Liver (tissue), 9 donors: Measurements from ENCODE around the gene SNN. TPM values are rescaled to one million over a fixed set of nuclear protein-coding genes. Genes with fewer than 3 reads are reported as not detected.

ENCODE experiments used
- DNase-seq: peaks from one replicate; pipeline ENCODE4 v3.0.0-alpha.2; 2017; ENCODE audit warnings: low spot score
- H3K27ac ChIP-seq, 2 donors: one replicate each; pipeline ENCODE4 v1.7.0; 2013; ENCODE audit warnings: inconsistent platforms in 2 of 2, low read length in 2 of 2, control low read depth in 1 of 2, low read depth in 1 of 2, mild to moderate bottlenecking in 1 of 2
- H3K27me3 ChIP-seq, 4 donors: one replicate each; pipeline versions ENCODE4 v1.6.1 to v1.7.0; 2013; ENCODE audit warnings: low read length in 3 of 4, inconsistent platforms in 1 of 4, mild to moderate bottlenecking in 1 of 4, moderate library complexity in 1 of 4; ENCODE audit not compliant: control insufficient read depth in 4 of 4, insufficient read depth in 4 of 4
- H3K36me3 ChIP-seq, 4 donors: one replicate each; pipeline versions ENCODE4 v1.6.1 to v1.7.0; 2013; ENCODE audit warnings: low read length in 3 of 4, mild to moderate bottlenecking in 3 of 4, low read depth in 1 of 4, moderate library complexity in 1 of 4; ENCODE audit not compliant: control insufficient read depth in 4 of 4, insufficient read depth in 3 of 4
- H3K4me1 ChIP-seq, 4 donors: one replicate each; pipeline versions ENCODE4 v1.6.1 to v1.7.0; 2013; ENCODE audit warnings: low read length in 3 of 4, mild to moderate bottlenecking in 3 of 4, moderate library complexity in 1 of 4; ENCODE audit not compliant: control insufficient read depth in 4 of 4, insufficient read depth in 4 of 4
- H3K4me3 ChIP-seq, 3 donors: one replicate each; pipeline versions ENCODE4 v1.6.1 to v1.7.0; 2013; ENCODE audit warnings: low read length in 3 of 3, control low read depth in 1 of 3, low read depth in 1 of 3, mild to moderate bottlenecking in 1 of 3
- H3K9ac ChIP-seq, 2 donors: one replicate each; pipeline ENCODE4 v1.7.0; 2013; ENCODE audit warnings: low read length in 2 of 2, mild to moderate bottlenecking in 2 of 2, moderate library complexity in 2 of 2, control low read depth in 1 of 2, low read depth in 1 of 2
- H3K9me3 ChIP-seq, 4 donors: one replicate each; pipeline versions ENCODE4 v1.6.1 to v1.7.0; 2013; ENCODE audit warnings: low read length in 3 of 4; ENCODE audit not compliant: control insufficient read depth in 4 of 4
- ATF3 ChIP-seq: IDR thresholded peaks from 2 replicates; pipeline ENCODE4 v1.6.1; 2016; ENCODE audit warnings: antibody characterized with exemption
- CTCF ChIP-seq: fragments of 150-350 bp; IDR thresholded peaks from 2 replicates; pipeline ENCODE4 v1.5.1; 2017; ENCODE audit warnings: improper control_type of control experiment, low read depth, low read length; ENCODE audit not compliant: missing input control
- EGR1 ChIP-seq, 2 donors: IDR thresholded peaks; 2 replicates each; pipeline ENCODE4 v1.6.1; 2016 to 2018; ENCODE audit warnings: antibody characterized with exemption in 2 of 2, low read depth in 2 of 2
- FOXA2 ChIP-seq: IDR thresholded peaks from 2 replicates; pipeline ENCODE4 v1.6.1; 2016; ENCODE audit warnings: antibody characterized with exemption
- GABPA ChIP-seq, 2 donors: IDR thresholded peaks in 1 of 2; conservative IDR thresholded peaks in 1 of 2; 2 replicates each; pipeline ENCODE4 v1.6.1; 2016; ENCODE audit warnings: antibody characterized with exemption in 2 of 2, mild to moderate bottlenecking in 1 of 2, moderate library complexity in 1 of 2
- HNF4A ChIP-seq, 2 donors: conservative IDR thresholded peaks; 2 replicates each; pipeline ENCODE4 v1.6.1; 2016; ENCODE audit warnings: antibody characterized with exemption in 2 of 2, mild to moderate bottlenecking in 2 of 2
- HNF4G ChIP-seq: IDR thresholded peaks from 2 replicates; pipeline ENCODE4 v1.6.1; 2016; ENCODE audit warnings: antibody characterized with exemption
- JUND ChIP-seq, 2 donors: IDR thresholded peaks; 2 replicates each; pipeline ENCODE4 v1.6.1; 2016; ENCODE audit warnings: antibody characterized with exemption in 2 of 2
- MAX ChIP-seq: IDR thresholded peaks from 2 replicates; pipeline ENCODE4 v1.6.1; 2016; ENCODE audit warnings: antibody characterized with exemption
- NR2F2 ChIP-seq: IDR thresholded peaks from 2 replicates; pipeline ENCODE4 v1.6.1; 2016; ENCODE audit warnings: antibody characterized with exemption
- RAD21 ChIP-seq, 2 donors: IDR thresholded peaks; 2 replicates each; pipeline ENCODE4 v1.6.1; 2016; ENCODE audit warnings: antibody characterized with exemption in 2 of 2, mild to moderate bottlenecking in 2 of 2
- REST ChIP-seq: IDR thresholded peaks from 2 replicates; pipeline ENCODE4 v1.6.1; 2016; ENCODE audit warnings: antibody characterized with exemption, mild to moderate bottlenecking
- RXRA ChIP-seq, 2 donors: IDR thresholded peaks; 2 replicates each; pipeline ENCODE4 v1.6.1; 2017 to 2018; ENCODE audit warnings: antibody characterized with exemption in 2 of 2, mild to moderate bottlenecking in 1 of 2
- SP1 ChIP-seq: IDR thresholded peaks from 2 replicates; pipeline ENCODE4 v1.6.1; 2018; ENCODE audit warnings: antibody characterized with exemption, mild to moderate bottlenecking
- YY1 ChIP-seq: IDR thresholded peaks from 2 replicates; pipeline ENCODE4 v1.6.1; 2016; ENCODE audit warnings: antibody characterized with exemption, mild to moderate bottlenecking
- WGBS: extraction: QIAGEN DNeasy Blood & Tissue Kit; methylation state at CpG from one replicate; pipeline ENCODE4 v1.1.7; 2013; 5-methylcytosine and 5-hydroxymethylcytosine counted together
- polyA plus RNA-seq, 2 donors: library from polyadenylated mRNA; stranded (reverse) in 1 of 2; unstranded in 1 of 2; fragments of 200-250 nt in 1 of 2; fragments of >200 nt in 1 of 2; fragmentation: Nextera tagmentation in 1 of 2; extraction: Ambion mirVana in 1 of 2; gene quantifications; one replicate each; pipeline versions ENCODE4 v1.2.1 to v1.2.3, GENCODE V29; 2013 to 2015
- total RNA-seq, 2 donors: library from RNA; depleted of rRNA; stranded (reverse); fragments of >200 nt; gene quantifications; one replicate each; pipeline ENCODE4 v1.2.3, GENCODE V29; 2014
- TF ChIP-seq, protein P1 (sequence below): IDR thresholded peaks from 2 replicates; pipeline ENCODE4 v1.6.1; 2016; ENCODE audit warnings: antibody characterized with exemption
- donor health status: healthy.
- donor health status: healthy.
- donor health status: healthy.
- donor health status: healthy.
- donor health status: healthy.

SNN gene
- total and polyA plus RNA-seq, 4 donors, result 2.5 to 6.2 (median 5.3) TPM

DNA sequence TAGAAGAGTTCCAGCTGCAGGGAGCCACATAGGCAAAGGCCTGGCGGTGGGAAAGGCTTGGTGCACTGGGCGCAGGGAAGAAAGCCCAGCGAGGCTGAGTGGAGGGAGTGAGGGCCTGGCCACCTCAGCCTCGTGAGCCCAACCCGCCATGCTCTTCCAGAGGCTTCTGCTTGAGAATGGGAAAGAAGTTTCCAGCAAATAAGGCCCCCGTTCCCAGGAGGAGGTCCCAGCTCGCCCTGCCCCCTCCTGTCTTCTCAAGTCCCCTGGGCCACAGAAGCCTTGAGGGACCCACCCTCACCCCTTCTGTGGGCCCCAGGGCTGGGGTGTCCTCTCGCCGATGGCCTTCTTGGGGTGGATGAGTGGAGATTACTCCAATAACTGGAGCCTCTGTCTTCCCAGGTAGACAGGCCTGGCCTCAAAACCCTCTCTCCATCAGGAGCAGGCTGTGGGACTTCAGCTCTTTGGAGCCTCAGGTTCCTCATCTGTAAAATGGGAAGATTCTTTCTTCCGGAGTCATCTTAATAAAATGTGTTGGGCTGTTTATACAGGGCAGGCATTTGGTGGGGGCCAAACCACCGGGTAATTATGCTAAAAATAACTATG lies 933 bp upstream of the SNN start:
- no peak overlapping the region for H3K4me3 ChIP-seq
- H3K27me3 ChIP-seq, result no peaks in the 10 kb centered on the region
- TF ChIP-seq CTCF, result no peak
- TF ChIP-seq, protein P1, sequence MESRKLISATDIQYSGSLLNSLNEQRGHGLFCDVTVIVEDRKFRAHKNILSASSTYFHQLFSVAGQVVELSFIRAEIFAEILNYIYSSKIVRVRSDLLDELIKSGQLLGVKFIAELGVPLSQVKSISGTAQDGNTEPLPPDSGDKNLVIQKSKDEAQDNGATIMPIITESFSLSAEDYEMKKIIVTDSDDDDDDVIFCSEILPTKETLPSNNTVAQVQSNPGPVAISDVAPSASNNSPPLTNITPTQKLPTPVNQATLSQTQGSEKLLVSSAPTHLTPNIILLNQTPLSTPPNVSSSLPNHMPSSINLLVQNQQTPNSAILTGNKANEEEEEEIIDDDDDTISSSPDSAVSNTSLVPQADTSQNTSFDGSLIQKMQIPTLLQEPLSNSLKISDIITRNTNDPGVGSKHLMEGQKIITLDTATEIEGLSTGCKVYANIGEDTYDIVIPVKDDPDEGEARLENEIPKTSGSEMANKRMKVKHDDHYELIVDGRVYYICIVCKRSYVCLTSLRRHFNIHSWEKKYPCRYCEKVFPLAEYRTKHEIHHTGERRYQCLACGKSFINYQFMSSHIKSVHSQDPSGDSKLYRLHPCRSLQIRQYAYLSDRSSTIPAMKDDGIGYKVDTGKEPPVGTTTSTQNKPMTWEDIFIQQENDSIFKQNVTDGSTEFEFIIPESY, result no peak
- TF ChIP-seq REST, result no peak
- no peak for TF ChIP-seq HNF4G
- TF ChIP-seq SP1, result no peak
- TF ChIP-seq HNF4A (conservative IDR thresholded peaks at IDR 0.05), result no peak
- TF ChIP-seq RAD21 (IDR thresholded peaks at IDR 0.05), result no peak
- H3K27ac ChIP-seq, result no peak overlapping the region
- no peaks in the 10 kb centered on the region for H3K9me3 ChIP-seq
- H3K36me3 ChIP-seq, result no peaks in the 10 kb centered on the region
- 94% methylated on average over 11 of the region's 11 CpGs for WGBS
- no peak for DNase-seq
- H3K9ac ChIP-seq, result no peak overlapping the region
- H3K4me1 ChIP-seq, result peaks cover 0 to 26% (median 6%) of the 10 kb centered on the region in 4 donors

- no peak for DNase-seq
- H3K9me3 ChIP-seq, result no peaks in the 10 kb centered on the region
- peaks cover 0 to 38% (median 10%) of the 10 kb centered on the region in 4 donors for H3K4me1 ChIP-seq
- 10% methylated on average over 97 of the region's 97 CpGs for WGBS
- no peaks in the 10 kb centered on the region for H3K27me3 ChIP-seq
- no peak for TF ChIP-seq EGR1 (IDR thresholded peaks at IDR 0.05; ENCODE audit: low read depth in 2 of 2)
- no peak for TF ChIP-seq REST
- TF ChIP-seq GABPA (IDR thresholded peaks at IDR 0.05 in 1 of 2, conservative IDR thresholded peaks at IDR 0.05 in 1 of 2), result no peak
- TF ChIP-seq JUND (IDR thresholded peaks at IDR 0.05), result no peak
- TF ChIP-seq FOXA2, result no peak
- no peak for TF ChIP-seq ATF3
- TF ChIP-seq, protein P1, result no peak
- no peak for TF ChIP-seq YY1
- no peak for TF ChIP-seq SP1
- no peak for TF ChIP-seq RAD21 (IDR thresholded peaks at IDR 0.05)
- no peak for TF ChIP-seq NR2F2
- TF ChIP-seq HNF4A (conservative IDR thresholded peaks at IDR 0.05), result no peak
- no peak for TF ChIP-seq MAX
- no peak for TF ChIP-seq RXRA (IDR thresholded peaks at IDR 0.05)
- H3K9ac ChIP-seq, result peak overlapping the region in 1 of 2 donors; percentile 28
- peak overlapping the region; percentile 71 to 80 for H3K27ac ChIP-seq
- peak overlapping the region; percentile 11 to 80 (median 58) for H3K4me3 ChIP-seq
- H3K36me3 ChIP-seq, result no peaks in the 10 kb centered on the region
These were observed 546 bp downstream of the SNN start for GRCh38 chr16:11668623-11669379.
